Testis (tissue), 3 donors: Measurements from ENCODE around the gene BIN2. TPM values are rescaled to one million over a fixed set of nuclear protein-coding genes. Genes with fewer than 3 reads are reported as not detected.

Experiments
- DNase-seq: peaks from one replicate; pipeline ENCODE4 v3.0.0-alpha.2; 2019
- H3K27ac ChIP-seq, 2 donors: fragments of 200-600 bp; sonication (generic); one replicate each; pipeline ENCODE4 v1.5.1; 2019
- H3K27me3 ChIP-seq: fragments of 200-600 bp; sonication (generic); one replicate; pipeline ENCODE4 v1.5.1; 2019
- H3K36me3 ChIP-seq: fragments of 200-600 bp; sonication (generic); one replicate; pipeline ENCODE4 v1.5.1; 2017; ENCODE audit warnings: low read depth; ENCODE audit errors: missing control alignments
- H3K4me1 ChIP-seq: fragments of 200-600 bp; sonication (generic); one replicate; pipeline ENCODE4 v1.5.1; 2019
- H3K4me3 ChIP-seq, 2 donors: fragments of 200-600 bp; sonication (generic); one replicate each; pipeline ENCODE4 v1.5.1; 2017 to 2019
- H3K9me3 ChIP-seq: fragments of 200-600 bp; sonication (generic); one replicate; pipeline ENCODE4 v1.5.1; 2017
- POLR2A ChIP-seq: fragments of 450-650 bp; IDR thresholded peaks from one replicate; pipeline ENCODE4 v1.6.1; 2017; ENCODE audit warnings: antibody characterized with exemption, mild to moderate bottlenecking, moderate library complexity
- WGBS, 2 donors: methylation state at CpG; one replicate each; pipeline ENCODE4 v1.1.5; 2018; 5-methylcytosine and 5-hydroxymethylcytosine counted together
- intact Hi-C: fragments of 100-400 bp; cut with DNase I; formaldehyde crosslinking; loops from one replicate; pipeline ENCODE4 v1.15.1; 2023; ENCODE audit warnings: low total_unique reads
- polyA plus RNA-seq: library from polyadenylated mRNA; stranded (reverse); fragments of 350-450 nt; fragmentation: Illumina TruSeq; extraction: RNeasy Lipid Tissue Mini Kit (QIAGEN cat#74804); gene quantifications from one replicate; pipeline ENCODE4 v1.2.3, GENCODE V29; 2014; ENCODE audit warnings: low read depth, low replicate concordance; ENCODE audit not compliant: insufficient read depth
- total RNA-seq, 2 donors: library from RNA; depleted of rRNA; stranded (reverse); fragments of >200 nt; gene quantifications; one replicate each; pipeline ENCODE4 v1.2.3, GENCODE V29; 2016
- TF ChIP-seq, protein P1 (sequence below), 3 experiments: fragments of 450-650 bp in 2 of 3; fragments of 200-600 bp in 1 of 3; sonication (generic) in 1 of 3; IDR thresholded peaks; one replicate each; pipeline ENCODE4 v1.5.1; 2016 to 2019; ENCODE audit warnings: antibody characterized with exemption in 3 of 3, mild to moderate bottlenecking in 2 of 3, moderate library complexity in 1 of 3

BIN2 gene
- total and polyA plus RNA-seq, 3 donors from 2014 or later = 10.9 to 29.6 (median 13.4) TPM

DNA sequence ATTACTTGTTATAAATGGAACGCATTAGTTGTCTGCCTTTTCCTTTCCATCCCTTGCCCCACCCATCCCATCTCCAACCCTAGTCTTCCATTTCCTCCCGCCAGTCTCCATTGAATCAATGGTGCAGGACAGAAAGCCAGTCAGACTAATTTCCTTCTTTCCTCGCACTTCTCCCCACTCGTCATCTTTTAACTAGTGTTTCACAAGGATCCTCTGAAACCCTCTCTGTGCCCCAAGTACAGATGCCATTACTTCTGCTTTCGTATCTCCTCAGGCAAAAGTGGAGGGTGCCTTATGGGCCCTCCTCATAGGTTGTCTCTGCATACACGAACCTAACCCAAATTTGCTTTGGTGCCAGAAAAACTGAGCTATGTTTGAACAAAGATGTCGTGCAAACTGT, 81.1 kb downstream of the BIN2 start:
- peaks cover 13% of the 10 kb centered on the region for H3K4me1 ChIP-seq
- intact Hi-C loops = no loop called here
- no peak for DNase-seq
- TF ChIP-seq, protein P1, sequence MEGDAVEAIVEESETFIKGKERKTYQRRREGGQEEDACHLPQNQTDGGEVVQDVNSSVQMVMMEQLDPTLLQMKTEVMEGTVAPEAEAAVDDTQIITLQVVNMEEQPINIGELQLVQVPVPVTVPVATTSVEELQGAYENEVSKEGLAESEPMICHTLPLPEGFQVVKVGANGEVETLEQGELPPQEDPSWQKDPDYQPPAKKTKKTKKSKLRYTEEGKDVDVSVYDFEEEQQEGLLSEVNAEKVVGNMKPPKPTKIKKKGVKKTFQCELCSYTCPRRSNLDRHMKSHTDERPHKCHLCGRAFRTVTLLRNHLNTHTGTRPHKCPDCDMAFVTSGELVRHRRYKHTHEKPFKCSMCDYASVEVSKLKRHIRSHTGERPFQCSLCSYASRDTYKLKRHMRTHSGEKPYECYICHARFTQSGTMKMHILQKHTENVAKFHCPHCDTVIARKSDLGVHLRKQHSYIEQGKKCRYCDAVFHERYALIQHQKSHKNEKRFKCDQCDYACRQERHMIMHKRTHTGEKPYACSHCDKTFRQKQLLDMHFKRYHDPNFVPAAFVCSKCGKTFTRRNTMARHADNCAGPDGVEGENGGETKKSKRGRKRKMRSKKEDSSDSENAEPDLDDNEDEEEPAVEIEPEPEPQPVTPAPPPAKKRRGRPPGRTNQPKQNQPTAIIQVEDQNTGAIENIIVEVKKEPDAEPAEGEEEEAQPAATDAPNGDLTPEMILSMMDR (IDR thresholded peaks at IDR 0.05) = no peak
- no peaks in the 10 kb centered on the region for H3K36me3 ChIP-seq
- H3K27ac ChIP-seq = no peak overlapping the region
- H3K4me3 ChIP-seq = no peak overlapping the region
- WGBS, 2 donors = 73 to 84% methylated on average over 7 of the region's 7 CpGs
- no peaks in the 10 kb centered on the region for H3K27me3 ChIP-seq
- H3K9me3 ChIP-seq = no peaks in the 10 kb centered on the region

DNA sequence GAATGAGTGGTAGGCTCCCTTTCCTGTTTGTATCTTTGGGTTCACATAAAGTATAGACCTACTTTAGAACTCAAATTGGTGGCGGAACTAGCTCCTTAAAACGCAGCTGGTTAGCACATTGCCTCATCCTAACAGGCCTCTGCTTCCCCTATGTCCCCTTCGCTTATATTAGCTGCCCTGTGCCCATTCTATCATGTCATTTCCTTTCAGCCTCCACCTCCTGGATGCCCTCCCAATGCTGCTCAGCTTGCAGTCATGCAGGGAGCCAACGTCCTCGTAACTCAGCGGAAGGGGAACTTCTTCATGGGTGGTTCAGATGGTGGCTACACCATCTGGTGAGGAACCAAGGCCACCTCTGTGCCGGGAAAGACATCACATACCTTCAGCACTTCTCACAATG, 81.9 kb downstream of the BIN2 start:
- Histone ChIP-seq H3K36me3 (no peaks in the 10 kb centered on the region), H3K4me3 (no peak overlapping the region), H3K27ac (no peak overlapping the region), H3K4me1 (peaks cover 10% of the 10 kb centered on the region), H3K27me3 (no peaks in the 10 kb centered on the region), H3K9me3 (no peaks in the 10 kb centered on the region)
- TF ChIP-seq POLR2A = no peak
- TF ChIP-seq, protein P1 (IDR thresholded peaks at IDR 0.05) = no peak
- no peak for DNase-seq
- 75 to 84% methylated on average over 7 of the region's 7 CpGs for WGBS, 2 donors
- intact Hi-C loops = no loop called here

DNA sequence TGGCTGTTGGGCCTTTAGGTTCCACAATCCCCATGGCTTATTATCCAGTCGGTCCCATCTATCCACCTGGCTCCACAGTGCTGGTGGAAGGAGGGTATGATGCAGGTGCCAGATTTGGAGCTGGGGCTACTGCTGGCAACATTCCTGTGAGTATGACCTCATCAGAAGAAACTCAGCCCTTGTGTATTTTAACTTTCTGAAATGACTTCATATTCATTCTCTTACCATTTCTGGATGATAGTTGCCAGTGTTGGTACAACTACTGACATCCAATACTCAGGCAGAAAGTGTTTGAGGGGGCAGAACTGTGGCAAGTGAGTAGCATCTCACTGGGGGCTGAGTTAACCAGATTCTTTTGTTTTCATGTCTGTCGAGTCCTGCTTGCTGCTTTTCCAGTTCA, 83.0 kb downstream of the BIN2 start:
- H3K4me3 ChIP-seq = no peak overlapping the region
- TF ChIP-seq POLR2A = no peak
- TF ChIP-seq, protein P1 (IDR thresholded peaks at IDR 0.05) = no peak
- intact Hi-C loops = no loop called here
- H3K27ac ChIP-seq = no peak overlapping the region
- no peaks in the 10 kb centered on the region for H3K36me3 ChIP-seq
- H3K27me3 ChIP-seq = no peaks in the 10 kb centered on the region
- H3K4me1 ChIP-seq = peaks cover 8% of the 10 kb centered on the region
- H3K9me3 ChIP-seq = no peaks in the 10 kb centered on the region
- 70 to 74% methylated on average over 2 of the region's 2 CpGs for WGBS, 2 donors
- no peak for DNase-seq

DNA sequence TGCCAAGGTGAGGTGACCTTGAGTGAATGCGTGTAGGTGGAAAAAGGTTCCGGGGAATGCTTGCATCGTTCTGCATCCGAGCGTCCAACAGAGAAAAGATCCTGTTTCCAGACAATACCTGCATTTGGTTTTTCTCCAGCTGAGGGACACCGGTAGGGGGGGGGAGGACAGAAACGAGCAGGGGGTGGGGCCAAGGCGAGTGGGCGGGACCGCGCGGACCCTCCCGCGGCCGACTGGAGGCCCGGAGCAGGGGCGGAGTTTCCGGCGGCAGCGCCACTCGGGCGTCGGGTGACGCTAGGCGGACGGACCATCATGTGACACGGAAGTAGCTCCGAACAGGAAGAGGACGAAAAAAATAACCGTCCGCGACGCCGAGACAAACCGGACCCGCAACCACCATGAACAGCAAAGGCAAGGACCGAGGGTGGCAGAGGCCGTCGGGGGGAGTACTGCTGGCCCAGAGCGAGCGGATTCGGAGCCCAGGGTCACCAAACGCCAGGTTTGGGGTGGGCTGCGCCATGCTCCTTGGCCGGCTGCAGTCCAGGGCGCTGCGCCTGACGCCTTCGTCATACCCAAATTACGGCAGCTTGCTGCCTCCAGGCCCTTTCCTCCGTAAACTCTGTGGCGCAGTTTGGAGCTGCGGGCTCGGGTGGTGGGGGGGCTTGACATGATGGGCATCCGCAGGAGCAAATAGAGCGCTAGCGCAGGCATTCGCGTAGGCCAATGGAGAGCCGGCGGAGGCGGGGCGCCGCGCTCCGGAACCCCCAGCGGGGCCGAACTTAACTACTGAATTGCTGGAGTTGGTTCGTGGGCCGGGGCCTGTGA, 85.3 kb downstream of the BIN2 start, which contains the start of gene DAZAP2:
Gene DAZAP2, plus strand, starts transcription at position 317 of the 825 bp plus-strand sequence. Its CDS starts 82 bp downstream, at position 399.
- H3K36me3 ChIP-seq = no peaks in the 10 kb centered on the region
- H3K9me3 ChIP-seq = no peaks in the 10 kb centered on the region
- TF ChIP-seq, protein P1 (IDR thresholded peaks at IDR 0.05) = peak in 1 of 3 experiments; percentile 6
- peak; percentile 91 for TF ChIP-seq POLR2A
- no peaks in the 10 kb centered on the region for H3K27me3 ChIP-seq
- H3K27ac ChIP-seq = peak within 1 kb of the TSS; percentile 99 to 100
- peak; percentile 98 for DNase-seq
- H3K4me1 ChIP-seq = peaks cover 8% of the 10 kb centered on the region
- intact Hi-C loops = no loop called here
- H3K4me3 ChIP-seq = peak within 1 kb of the TSS; percentile 99 to 100
- WGBS, 2 donors = 0 to 1% methylated on average over 36 to 70 of the region's 70 CpGs
